ENCODE data around the gene SLC20A1.
"Not testable (repeated sequence)": the region's sequence is repeated elsewhere in the genome, so short reads cannot be mapped to it uniquely, and the experiment has no call there.

The SLC20A1 gene

GRCh38 chr2:112684415-112684775 is 38.7 kb downstream of the SLC20A1 start:
- no peak for DNase-seq

DNA sequence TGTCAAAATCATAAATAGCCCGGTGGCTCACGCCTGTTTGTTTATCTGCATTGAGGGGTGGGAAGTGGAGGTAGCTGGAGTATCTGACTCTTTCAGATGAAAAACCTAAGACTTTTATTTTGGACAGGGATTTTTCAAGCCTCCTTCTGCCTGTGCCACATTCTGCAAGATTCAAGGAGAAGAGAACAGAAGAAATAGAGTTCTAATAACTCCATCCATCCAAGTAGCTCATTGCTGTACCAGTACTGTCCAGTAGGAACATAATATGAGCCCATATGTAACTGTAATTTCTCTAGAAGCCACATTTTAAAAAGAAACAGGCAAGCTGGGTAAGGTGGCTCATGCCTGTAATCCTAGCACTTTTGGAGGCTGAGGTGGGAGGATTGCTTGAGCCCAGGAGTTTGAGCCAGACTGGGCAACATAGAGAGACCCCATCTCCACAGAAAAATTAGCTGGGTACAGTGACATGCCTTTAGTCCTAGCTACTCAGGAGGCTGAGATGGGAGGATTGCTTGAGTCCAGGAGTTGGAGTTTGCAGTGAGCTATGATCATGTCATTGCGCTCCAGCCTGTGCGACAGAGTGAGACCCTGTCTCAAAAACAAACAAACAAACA is 39.6 kb downstream of the SLC20A1 start:
- DNase-seq, result peak; percentile 24 to 58

DNA sequence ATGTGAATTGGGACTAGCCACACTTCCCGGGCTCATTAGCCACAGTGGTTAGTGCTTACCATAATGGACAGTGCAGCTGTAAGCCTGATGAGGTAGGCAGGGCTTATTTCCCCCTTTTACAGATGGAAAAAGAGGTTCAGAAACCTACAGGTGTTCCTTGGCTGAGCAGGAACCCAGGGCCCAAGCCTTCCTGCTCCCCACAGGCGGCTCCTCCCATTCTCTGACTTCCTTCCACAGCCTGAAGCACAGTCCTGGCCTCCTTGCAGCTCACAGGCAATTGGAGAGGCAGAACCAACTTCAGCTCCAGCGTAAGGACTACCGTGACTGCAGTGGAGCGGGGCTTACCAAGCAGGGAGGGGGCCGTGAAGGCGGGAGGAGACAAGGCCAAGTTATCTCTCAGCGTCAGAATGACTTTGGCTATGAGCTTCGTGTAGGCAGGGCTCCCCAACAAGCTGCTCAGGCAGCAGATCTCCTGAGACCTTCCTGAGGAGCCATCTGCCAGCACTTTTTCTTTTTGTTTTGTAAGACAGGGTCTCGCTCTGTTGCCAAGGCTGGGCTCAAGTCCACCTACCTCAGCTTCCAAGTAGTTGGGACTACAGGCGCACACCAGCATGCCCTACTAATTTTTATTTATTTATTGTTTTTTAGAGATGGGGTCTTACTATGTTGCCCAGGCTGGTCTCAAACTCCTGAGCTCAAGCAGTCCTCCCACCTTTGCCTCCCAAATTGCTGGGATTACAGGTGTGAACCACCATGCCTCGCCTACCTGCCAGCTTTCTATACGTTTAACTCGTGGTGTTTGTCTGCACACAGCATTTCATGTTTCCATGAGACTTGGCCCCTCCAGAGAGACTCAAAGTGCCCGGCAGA is 40.8 kb downstream of the SLC20A1 start:
- DNase-seq, result no peak

DNA sequence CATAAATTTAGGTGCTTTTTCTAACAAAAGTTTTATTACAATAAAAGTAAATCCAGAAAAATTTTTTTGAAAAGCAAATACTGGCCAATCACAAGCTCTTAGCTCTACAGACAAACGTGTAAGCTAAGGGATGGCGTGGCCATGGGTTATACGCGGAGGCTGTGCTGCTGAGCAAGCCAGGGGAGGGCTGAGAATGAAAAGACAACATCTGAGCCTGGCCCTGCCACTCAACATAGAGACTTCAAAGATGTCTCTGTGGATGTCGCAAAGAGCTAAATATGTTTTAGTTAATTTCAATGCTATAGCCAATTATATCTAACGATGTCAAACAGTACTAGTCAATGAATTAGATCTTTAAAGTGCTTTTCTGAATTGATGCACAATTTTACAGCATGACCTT is 41.8 kb downstream of the SLC20A1 start:
- no peak for DNase-seq

- DNase-seq, result no peak
Measured at GRCh38 chr2:112688086-112688880, 42.5 kb downstream of the SLC20A1 start.

DNA sequence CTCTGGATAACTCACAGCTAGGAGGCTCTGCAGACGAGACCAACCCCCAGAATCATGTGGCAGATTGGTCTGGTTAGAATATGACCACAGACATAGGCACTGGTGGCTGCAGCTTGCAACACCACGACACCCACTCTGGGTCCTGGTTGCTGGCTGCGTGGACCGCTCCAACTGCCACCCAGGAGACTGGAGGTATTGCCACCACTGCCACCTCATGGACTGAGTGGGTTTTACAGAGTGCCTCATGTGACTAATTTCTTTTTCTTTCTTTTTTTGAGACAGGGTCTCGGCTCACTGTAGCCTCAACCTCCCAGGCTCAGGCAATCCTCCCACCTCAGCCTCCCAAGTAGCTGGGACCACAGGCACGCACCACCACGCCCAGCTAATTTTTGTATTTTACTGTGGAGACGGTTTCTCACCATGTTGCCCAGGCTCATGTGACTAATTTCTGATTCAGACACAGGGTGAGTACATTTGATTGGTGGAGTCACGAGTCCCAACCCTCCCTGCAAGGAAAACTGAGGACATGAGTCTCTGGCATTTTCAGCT is 45.2 kb downstream of the SLC20A1 start:
- DNase-seq, result peak; percentile 71 to 75

DNA sequence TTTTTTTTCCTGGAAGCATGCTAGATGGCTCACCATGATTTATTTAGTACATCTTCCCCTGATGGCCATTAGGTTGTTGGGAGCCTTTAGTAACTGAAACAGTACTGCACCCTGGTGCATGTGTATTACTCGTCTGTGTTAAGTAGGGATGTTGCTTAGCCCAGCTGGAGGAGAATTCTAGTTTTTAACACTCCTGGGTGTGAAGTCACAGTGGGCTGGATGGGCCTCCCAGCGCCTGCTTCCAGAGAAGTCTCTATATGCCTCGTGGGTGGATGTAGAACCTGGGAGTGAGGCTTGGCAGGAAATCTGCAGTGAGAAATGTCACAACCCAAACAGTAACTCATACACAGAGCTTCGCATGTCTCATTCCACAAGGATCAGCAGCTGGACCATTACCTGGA is 46.1 kb downstream of the SLC20A1 start:
- DNase-seq, result no peak

DNA sequence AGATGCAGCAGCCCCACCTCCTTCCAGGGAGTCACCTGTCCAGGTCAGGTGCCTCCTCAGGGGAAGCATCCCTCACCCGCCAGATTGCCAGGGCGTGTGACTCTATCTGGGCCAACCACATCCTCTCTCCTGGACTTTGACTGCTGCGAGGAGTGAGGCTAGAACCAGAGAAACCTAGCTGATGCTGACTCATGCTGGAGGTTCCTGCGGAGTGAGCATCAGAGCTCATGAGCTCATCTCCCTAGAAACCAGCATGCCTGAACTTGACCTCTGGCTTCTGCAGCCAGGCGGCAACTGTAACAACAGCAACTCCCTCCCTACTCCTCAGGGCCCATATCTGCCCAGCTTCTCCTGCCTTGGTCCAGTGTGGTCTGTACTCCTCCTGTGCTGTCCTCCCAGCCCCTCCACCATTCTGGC is 46.8 kb downstream of the SLC20A1 start:
- peak; percentile 17 to 59 for DNase-seq

DNA sequence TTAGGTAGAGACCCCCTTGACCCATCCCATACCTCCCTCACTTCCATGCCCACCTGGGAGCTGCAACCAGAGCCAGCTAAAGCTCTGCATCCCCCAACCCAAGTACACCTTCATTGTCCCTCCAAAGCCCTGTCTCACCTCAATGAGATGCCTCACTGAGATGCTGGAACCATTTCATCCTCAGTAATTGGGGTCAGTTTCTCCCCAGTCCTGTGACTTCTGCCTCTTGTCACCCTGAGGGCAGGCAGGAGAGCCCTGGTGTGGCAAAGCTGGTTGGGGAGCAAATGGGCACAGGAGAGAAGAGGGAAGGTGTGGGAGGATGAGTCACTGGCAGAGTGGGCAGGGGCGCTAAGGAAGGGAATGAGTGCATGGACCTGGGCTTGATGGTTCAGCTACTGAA is 47.2 kb downstream of the SLC20A1 start:
- DNase-seq, result no peak

- DNase-seq, result no peak
Measured at GRCh38 chr2:112693596-112693995, 47.9 kb downstream of the SLC20A1 start.

- DNase-seq, result no peak
Measured at GRCh38 chr2:112694182-112694581, 48.4 kb downstream of the SLC20A1 start.

DNA sequence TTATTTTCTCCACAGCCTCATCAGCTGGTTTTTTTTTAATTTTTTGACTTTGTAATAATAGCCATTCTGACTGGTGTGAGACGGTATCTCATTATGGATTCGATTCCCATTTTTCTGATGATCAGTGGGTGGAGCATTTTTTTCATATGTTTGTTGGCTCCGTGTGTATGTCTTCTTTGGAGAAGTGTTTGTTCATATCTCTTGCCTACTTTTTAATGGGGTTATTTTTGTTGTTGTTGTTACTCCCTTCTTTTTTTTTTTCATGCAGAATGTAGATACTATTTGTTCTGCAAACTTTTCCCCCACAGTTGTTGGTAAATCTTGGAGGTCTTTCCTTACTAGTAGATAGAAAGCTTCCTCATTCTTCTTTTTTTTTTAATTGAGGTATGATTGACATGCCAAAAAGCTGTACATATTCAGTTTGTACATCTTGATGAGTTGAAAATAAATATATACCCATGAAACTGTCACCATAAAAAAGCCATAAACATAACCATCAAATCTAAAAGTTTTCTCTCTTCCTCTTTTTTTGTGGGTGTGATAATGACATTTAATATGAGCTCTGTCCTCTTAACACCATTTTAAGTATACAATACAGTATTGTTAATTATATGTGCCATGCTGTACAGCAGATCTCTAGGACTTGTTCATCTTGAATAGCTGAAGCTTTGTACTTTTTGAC is 53.2 kb downstream of the SLC20A1 start:
- peak in 1 of 2 experiments; percentile 17 for DNase-seq

GRCh38 chr2:112699984-112700667 is 54.4 kb downstream of the SLC20A1 start:
- peak; percentile 58 to 68 for DNase-seq

GRCh38 chr2:112701052-112701451 is 55.3 kb downstream of the SLC20A1 start:
- no peak for DNase-seq

DNA sequence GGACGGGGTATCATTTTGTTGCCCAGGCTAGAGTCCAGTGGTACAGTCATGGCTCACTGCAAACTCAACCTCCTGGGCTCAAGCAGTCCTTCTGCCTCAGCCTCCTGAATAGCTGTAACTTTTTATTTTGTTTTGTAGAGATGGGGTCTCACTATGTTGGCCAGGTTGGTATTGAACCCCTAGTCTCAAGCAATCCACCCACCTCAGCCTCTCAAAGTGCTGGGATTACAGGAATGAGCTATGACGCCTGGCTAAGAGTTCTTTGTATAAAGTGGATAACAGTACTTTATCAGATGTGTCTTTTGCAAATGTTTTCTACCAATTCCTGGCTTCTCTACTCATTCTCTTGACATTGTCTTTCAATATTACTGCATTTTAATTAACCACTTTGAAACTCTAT is 57.9 kb downstream of the SLC20A1 start:
- DNase-seq, result no peak

DNA sequence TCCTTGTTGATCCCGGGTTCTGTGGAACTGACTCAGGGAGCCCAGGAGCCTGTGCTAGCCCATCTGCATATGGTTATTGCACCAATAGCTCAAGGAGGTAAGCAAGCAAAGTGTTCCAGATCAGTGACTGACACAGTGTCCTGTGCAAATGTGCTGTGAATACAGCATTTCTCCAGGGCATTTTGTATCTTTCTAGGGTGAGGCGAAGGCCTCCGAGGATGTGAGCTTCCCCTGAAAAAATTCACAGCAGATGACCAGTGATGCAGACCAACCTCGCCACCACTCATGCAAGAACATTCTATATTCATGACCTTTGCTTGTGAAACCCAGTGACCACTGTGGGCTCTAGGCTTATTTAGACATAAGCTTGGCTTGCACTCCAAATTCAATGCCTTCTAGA is 59.8 kb downstream of the SLC20A1 start:
- DNase-seq, result no peak

DNA sequence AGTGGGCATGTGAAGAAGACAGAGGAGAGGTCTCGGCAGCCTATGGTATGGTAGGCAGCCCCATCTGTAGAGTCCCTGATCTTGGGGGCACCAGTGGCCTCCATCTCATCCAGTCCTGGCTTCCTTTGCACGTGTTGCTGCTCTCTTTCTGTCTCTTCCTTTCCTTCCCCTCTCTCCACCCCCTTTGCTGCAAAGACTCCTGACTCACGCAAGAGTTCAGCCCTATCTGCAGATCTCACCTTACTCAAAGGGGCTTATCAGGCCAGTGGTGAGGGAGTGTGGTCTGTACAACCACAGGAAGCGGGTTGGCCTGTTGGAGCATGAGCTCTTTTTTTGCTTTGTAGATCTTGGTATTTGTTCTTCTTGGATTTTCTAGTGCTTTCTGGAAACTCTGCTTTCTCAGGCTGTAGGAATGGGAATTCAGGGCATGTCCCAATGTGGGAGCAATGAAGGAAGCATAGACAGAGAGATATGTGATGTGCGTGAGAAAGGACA is 60.5 kb downstream of the SLC20A1 start:
- DNase-seq, result peak; percentile 86 to 88

GRCh38 chr2:112706947-112707346 is 61.2 kb downstream of the SLC20A1 start:
- DNase-seq, result not testable (repeated sequence)

DNA sequence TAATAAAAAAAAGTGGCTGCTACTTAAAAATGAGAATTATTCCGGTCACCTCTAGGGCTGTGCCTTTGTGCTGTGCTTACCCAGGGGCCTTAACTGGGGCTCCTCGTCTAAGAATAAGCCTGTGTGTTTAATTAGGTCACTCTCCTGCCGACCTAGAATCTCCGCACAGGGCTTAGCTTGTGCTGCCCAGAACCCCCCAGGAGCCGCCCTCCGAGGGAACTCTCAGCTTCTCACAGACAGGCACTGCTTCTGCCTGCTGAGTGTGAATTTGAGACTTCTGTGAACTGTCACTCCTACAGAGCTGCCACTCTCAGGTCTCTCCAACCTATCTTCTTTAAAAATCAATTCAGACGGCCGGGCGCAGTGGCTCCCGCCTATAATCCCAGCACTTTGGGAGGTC is 63.2 kb downstream of the SLC20A1 start:
- no peak for DNase-seq

GRCh38 chr2:112709703-112710102 is 64.0 kb downstream of the SLC20A1 start:
- DNase-seq, result no peak

GRCh38 chr2:112710956-112711750 is 65.4 kb downstream of the SLC20A1 start:
- DNase-seq, result no peak
